22Rv1 (cell line): ENCODE data around the gene CEP70.

Source experiments
- ZFX ChIP-seq: fragments of 450-650 bp; IDR thresholded peaks from 2 replicates; pipeline ENCODE4 v1.6.1; 2017; ENCODE audit warnings: antibody characterized with exemption, borderline replicate concordance
- TF ChIP-seq, protein P1 (sequence below): fragments of 450-650 bp; IDR thresholded peaks from 2 replicates; pipeline ENCODE4 v1.5.1; 2017; ENCODE audit warnings: mild to moderate bottlenecking

DNA sequence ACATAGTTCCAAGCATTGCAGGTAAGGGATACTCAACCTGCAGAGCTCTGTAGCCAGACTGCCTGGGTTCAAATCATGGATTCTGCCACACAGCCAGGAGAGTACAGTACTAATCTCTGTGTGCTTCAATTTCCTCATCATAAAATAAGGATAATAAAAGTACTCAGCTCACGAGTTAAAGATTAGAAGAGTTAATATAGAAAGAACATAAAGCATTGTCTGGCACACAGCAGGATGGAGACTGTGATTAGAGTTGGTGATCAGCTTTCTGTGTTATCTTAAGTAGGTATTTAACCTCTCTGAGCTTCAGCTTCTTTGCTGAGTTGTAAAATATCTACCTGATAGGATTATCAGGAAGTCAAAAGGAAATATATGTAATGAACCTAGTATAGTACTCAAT lies 2.7 kb downstream of the CEP70 start:
- TF ChIP-seq, protein P1, sequence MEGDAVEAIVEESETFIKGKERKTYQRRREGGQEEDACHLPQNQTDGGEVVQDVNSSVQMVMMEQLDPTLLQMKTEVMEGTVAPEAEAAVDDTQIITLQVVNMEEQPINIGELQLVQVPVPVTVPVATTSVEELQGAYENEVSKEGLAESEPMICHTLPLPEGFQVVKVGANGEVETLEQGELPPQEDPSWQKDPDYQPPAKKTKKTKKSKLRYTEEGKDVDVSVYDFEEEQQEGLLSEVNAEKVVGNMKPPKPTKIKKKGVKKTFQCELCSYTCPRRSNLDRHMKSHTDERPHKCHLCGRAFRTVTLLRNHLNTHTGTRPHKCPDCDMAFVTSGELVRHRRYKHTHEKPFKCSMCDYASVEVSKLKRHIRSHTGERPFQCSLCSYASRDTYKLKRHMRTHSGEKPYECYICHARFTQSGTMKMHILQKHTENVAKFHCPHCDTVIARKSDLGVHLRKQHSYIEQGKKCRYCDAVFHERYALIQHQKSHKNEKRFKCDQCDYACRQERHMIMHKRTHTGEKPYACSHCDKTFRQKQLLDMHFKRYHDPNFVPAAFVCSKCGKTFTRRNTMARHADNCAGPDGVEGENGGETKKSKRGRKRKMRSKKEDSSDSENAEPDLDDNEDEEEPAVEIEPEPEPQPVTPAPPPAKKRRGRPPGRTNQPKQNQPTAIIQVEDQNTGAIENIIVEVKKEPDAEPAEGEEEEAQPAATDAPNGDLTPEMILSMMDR, result no peak
- TF ChIP-seq ZFX, result no peak
